ENCODE measurements around the gene NRP1. TPM values are rescaled to one million over a fixed set of nuclear protein-coding genes. Genes with fewer than 3 reads are reported as not detected.

NRP1 gene
- total and polyA plus RNA-seq, 2 donors (not counting 3 experiments of a cell fraction or from before 2014, with no cell fraction given) = 122 to 306 TPM

GRCh38 chr10:33147013-33147310 lies 187.5 kb downstream of the NRP1 start:
- POLR2A ChIA-PET = no interaction called here
- Histone ChIP-seq H3K27ac (ENCODE audit: insufficient read depth, low read depth, low read length) (no peak overlapping the region), H3K9me1 (replicated peaks; ENCODE audit: control insufficient read depth, extremely low read depth, insufficient read depth, low read length) (no peaks in the 10 kb centered on the region), H3K4me3 (replicated peaks in 1 of 3; ENCODE audit: insufficient read depth in 1 of 3, low read depth in 1 of 3, low read length in 3 of 3) (no peak overlapping the region), H3K4me1 (ENCODE audit: control insufficient read depth, extremely low read depth, insufficient read depth, low read length) (no peaks in the 10 kb centered on the region), H2AFZ (ENCODE audit: low read depth, low read length) (no peak overlapping the region), H3K9me3 (replicated peaks; ENCODE audit: control insufficient read depth, insufficient read depth, low read length) (no peaks in the 10 kb centered on the region), H3K9ac (replicated peaks; ENCODE audit: extremely low read depth, insufficient read depth, low read length) (no peak overlapping the region), H3K27me3 (ENCODE audit: control insufficient read depth in 2 of 2, insufficient read depth in 2 of 2, low read length in 2 of 2) (peaks cover 0 to 3% of the 10 kb centered on the region in 2 experiments), H3K36me3 (ENCODE audit: control insufficient read depth in 2 of 2, extremely low read depth in 1 of 2, insufficient read depth in 2 of 2, low read length in 2 of 2) (no peaks in the 10 kb centered on the region), H3K4me2 (ENCODE audit: insufficient read depth, low read length) (no peak overlapping the region), H4K20me1 (replicated peaks; ENCODE audit: control insufficient read depth, extremely low read depth, insufficient read depth, low read length) (no peaks in the 10 kb centered on the region), H3K79me2 (ENCODE audit: control insufficient read depth, insufficient read depth, low read length) (no peaks in the 10 kb centered on the region)
- FAIRE-seq (no peak), DNase-seq (ENCODE audit: low read depth, low spot score) (no peak)
- dilution Hi-C loops (cut with MboI; ENCODE audit: extremely low pct_ligation_motif_present, low sequenced_read_pairs) = no loop called here
- no TSS peak for BruUV-seq (replicated peaks)
- intact Hi-C loops (cut with micrococcal nuclease) = no loop called here
- no peak for TF ChIP-seq GATA2 (IDR thresholded peaks at IDR 0.05; ENCODE audit: insufficient read depth, insufficient read length, low read depth, low read length)
- no peak for TF ChIP-seq POLR2AphosphoS5 (IDR thresholded peaks at IDR 0.05; ENCODE audit: insufficient read depth, low read depth, low read length)
- TF ChIP-seq CTCF (IDR thresholded peaks at IDR 0.05; ENCODE audit: extremely low read depth in 1 of 2, insufficient read depth in 1 of 2, low read depth in 1 of 2, low read length in 2 of 2) = no peak
- TF ChIP-seq JUN (IDR thresholded peaks at IDR 0.05; ENCODE audit: borderline replicate concordance, insufficient read depth, insufficient read length, low read depth) = no peak
- no peak for TF ChIP-seq EZH2 (IDR thresholded peaks at IDR 0.05; ENCODE audit: borderline replicate concordance, low read depth, low read length, severe bottlenecking)
- TF ChIP-seq POLR2A (IDR thresholded peaks at IDR 0.05; ENCODE audit: low read depth, low read length) = no peak
- TF ChIP-seq MAX (IDR thresholded peaks at IDR 0.05; ENCODE audit: insufficient read depth, insufficient read length) = no peak
- TF ChIP-seq FOS (IDR thresholded peaks at IDR 0.05; ENCODE audit: borderline replicate concordance, insufficient read depth, low read length) = no peak
- no peak for TF ChIP-seq MYC (IDR thresholded peaks at IDR 0.05; ENCODE audit: low read depth, low read length)
- CTCF ChIA-PET = interaction anchor here (1.0 kb wide), 1 partner anchor 12 kb away, joined by 4 read pairs; no protein-coding TSS in a partner anchor

Data from endothelial cell of umbilical vein (primary cell).